SKM-1 (cell line): ENCODE results near the gene ASMT.
"Not testable (repeated sequence)": the region's sequence is repeated elsewhere in the genome, so short reads cannot be mapped to it uniquely, and the experiment has no call there.

Source experiments
- DNase-seq: peaks from one replicate; lab custom pipeline; 2025; ENCODE audit not compliant: unreplicated experiment; lab: John Stamatoyannopoulos, UW

ASMT gene

GRCh38 chrX:1614927-1615326, at the start of gene ASMT:
TSS of gene ASMT (plus strand) at chrX:1615059. CDS start at chrX:1615200, 141 bp downstream.
- DNase-seq = no peak

GRCh38 chrX:1574181-1574580, 40.7 kb upstream of the ASMT start:
- not testable (repeated sequence) for DNase-seq

GRCh38 chrX:1576201-1576992, 38.5 kb upstream of the ASMT start:
- no peak for DNase-seq

GRCh38 chrX:1577845-1578244, 37.0 kb upstream of the ASMT start:
- DNase-seq = no peak

- no peak for DNase-seq
Measured at GRCh38 chrX:1578511-1579173, 36.2 kb upstream of the ASMT start.

GRCh38 chrX:1581132-1581531, 33.7 kb upstream of the ASMT start:
- DNase-seq = peak; percentile 70

- DNase-seq = peak; percentile 52
Measured at GRCh38 chrX:1582686-1583437, 32.0 kb upstream of the ASMT start.

GRCh38 chrX:1584237-1585011, 30.4 kb upstream of the ASMT start:
- DNase-seq = no peak

- DNase-seq = no peak
Measured at GRCh38 chrX:1587161-1587560, 27.7 kb upstream of the ASMT start.

- no peak for DNase-seq
Measured at GRCh38 chrX:1589356-1590130, 25.3 kb upstream of the ASMT start.

GRCh38 chrX:1591102-1591862, 23.6 kb upstream of the ASMT start, which contains the start of gene AKAP17A:
TSS of gene AKAP17A (plus strand) at chrX:1591604. CDS start at chrX:1593463, 1,859 bp downstream.
- peak; percentile 72 for DNase-seq

GRCh38 chrX:1591863-1592469, 22.9 kb upstream of the ASMT start:
- no peak for DNase-seq

- DNase-seq = peak; percentile 52
Measured at GRCh38 chrX:1592470-1593142, 22.3 kb upstream of the ASMT start.

- no peak for DNase-seq
Measured at GRCh38 chrX:1593286-1594271, 21.3 kb upstream of the ASMT start.

- no peak for DNase-seq
Measured at GRCh38 chrX:1595711-1596060, 19.2 kb upstream of the ASMT start.

- no peak for DNase-seq
Measured at GRCh38 chrX:1596676-1597344, 18.0 kb upstream of the ASMT start.
